HUES6 (cell line): ENCODE data around the gene RAPGEF3.

Source experiments
- H3K27ac ChIP-seq: 2 replicates; pipeline ENCODE4 v1.7.0; 2013; ENCODE audit warnings: low read depth, mild to moderate bottlenecking, low read length, inconsistent platforms
- H3K27me3 ChIP-seq: 2 replicates; pipeline ENCODE4 v1.6.1; 2013; ENCODE audit warnings: low read length; ENCODE audit not compliant: control insufficient read depth, insufficient read depth
- H3K36me3 ChIP-seq: 2 replicates; pipeline ENCODE4 v1.6.1; 2013; ENCODE audit warnings: low read length; ENCODE audit not compliant: control insufficient read depth, insufficient read depth
- H3K4me1 ChIP-seq: 2 replicates; pipeline ENCODE4 v1.6.1; 2013; ENCODE audit warnings: low read length; ENCODE audit not compliant: control insufficient read depth, insufficient read depth
- H3K4me3 ChIP-seq: 2 replicates; pipeline ENCODE4 v1.5.1; 2013; ENCODE audit warnings: low read depth, low read length
- H3K9ac ChIP-seq: one replicate; pipeline ENCODE4 v1.6.1; 2013; ENCODE audit warnings: mild to moderate bottlenecking, low read length
- H3K9me3 ChIP-seq: 2 replicates; pipeline ENCODE4 v1.6.1; 2013; ENCODE audit warnings: low read depth, low read length; ENCODE audit not compliant: control insufficient read depth, insufficient read depth

The RAPGEF3 gene

DNA sequence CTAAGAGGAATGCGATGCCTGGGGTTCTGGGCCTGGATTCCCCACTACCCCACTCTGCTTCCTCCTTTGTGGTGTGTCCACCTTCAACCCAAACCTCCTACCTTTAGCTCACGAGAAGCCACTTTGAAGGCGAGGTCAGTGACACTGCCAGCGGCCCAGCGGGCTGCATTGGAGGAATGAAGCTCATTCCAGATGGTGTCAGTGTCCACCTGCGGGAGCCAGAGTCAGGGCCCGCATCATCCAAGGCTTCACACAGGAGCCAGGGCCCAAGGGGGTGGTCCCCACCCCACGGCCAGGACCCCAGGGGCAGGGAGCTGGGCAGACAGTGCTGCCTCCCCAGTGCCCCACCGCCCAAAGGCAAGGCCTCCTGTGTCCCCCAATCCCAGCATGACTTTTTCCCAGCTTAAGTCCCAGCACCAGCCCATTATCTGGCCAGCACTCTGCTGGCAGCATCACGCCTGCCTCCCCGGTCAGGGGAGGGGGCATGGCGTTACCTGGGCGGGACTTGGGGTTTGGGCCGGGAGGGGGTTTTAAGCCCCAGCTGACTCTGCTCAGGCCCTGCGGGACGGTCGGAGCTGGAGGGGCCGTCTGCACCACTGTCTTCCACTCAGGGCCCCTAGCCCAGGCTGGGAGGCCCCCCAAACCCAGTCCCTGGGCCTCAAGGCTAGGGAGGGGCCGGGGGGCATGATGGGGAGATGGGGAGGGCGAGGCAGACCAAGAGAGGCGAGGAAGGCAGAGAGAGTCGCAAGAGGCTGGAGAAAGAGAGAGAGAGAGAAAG, 31.2 kb upstream of the RAPGEF3 start:
- H3K9me3 ChIP-seq = no peaks in the 10 kb centered on the region
- H3K36me3 ChIP-seq = peaks cover 97% of the 10 kb centered on the region
- no peak overlapping the region for H3K4me3 ChIP-seq
- H3K27me3 ChIP-seq = no peaks in the 10 kb centered on the region
- H3K9ac ChIP-seq = no peak overlapping the region
- no peak overlapping the region for H3K27ac ChIP-seq
- H3K4me1 ChIP-seq = no peaks in the 10 kb centered on the region

DNA sequence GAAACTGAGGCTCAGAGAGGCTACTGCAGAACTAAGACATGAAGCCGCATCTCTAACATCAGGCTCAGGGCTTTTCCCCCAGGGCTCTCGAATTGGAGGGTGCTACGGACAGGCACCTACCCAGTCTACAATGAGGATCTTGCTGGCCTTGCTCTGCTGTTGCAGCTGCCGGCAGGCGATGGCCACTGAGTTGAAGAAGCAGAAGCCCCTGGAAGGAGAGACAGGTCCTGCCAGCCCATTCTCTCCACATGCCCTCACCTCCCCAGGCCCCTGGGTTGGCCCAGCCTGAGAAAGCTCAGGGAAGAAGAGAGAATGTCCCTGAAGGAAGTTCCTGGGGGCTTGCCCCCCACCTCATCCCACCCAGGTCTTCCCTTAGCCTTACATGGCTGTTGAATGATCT, 30.5 kb upstream of the RAPGEF3 start:
- Histone ChIP-seq H3K9me3 (no peaks in the 10 kb centered on the region), H3K4me3 (no peak overlapping the region), H3K36me3 (peaks cover 97% of the 10 kb centered on the region), H3K9ac (no peak overlapping the region), H3K4me1 (no peaks in the 10 kb centered on the region), H3K27me3 (no peaks in the 10 kb centered on the region), H3K27ac (no peak overlapping the region)

DNA sequence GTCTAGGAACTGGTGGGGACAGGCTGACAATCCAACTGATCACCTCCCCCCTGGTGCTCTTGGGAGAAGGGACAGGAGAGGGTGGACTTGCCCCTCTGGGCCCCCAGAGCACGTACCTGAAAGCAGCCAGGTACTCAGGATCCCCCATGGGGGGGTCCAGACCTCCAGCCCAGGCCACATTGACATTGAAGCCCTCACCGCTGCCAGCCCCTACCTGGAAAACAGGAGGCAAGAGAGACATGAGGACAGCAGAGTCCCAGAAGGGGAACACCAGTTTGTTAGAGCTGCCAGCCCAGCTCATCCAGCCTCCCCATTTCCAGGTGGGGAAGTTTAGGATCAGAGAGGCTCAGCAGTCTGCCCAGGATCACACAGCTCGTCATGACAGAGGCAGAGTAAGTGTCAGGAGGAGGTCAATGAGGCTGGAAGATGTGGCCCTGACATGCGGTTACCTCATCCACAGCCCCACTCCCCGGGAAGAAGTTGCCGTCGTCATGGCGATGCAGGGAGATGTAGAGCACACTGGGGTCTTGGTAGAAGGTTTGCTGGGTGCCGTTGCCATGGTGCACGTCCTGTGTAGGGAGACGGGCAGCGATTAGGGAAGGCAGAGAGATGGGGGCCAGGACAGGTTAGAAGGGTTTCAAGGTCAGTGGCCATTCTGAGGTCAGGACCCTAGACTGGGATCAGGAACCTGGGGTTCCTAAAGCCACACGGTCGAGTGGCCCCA, 29.1 kb upstream of the RAPGEF3 start:
- H3K4me1 ChIP-seq = no peaks in the 10 kb centered on the region
- no peaks in the 10 kb centered on the region for H3K27me3 ChIP-seq
- no peak overlapping the region for H3K9ac ChIP-seq
- no peak overlapping the region for H3K27ac ChIP-seq
- H3K4me3 ChIP-seq = no peak overlapping the region
- H3K36me3 ChIP-seq = peaks cover 98% of the 10 kb centered on the region
- no peaks in the 10 kb centered on the region for H3K9me3 ChIP-seq

DNA sequence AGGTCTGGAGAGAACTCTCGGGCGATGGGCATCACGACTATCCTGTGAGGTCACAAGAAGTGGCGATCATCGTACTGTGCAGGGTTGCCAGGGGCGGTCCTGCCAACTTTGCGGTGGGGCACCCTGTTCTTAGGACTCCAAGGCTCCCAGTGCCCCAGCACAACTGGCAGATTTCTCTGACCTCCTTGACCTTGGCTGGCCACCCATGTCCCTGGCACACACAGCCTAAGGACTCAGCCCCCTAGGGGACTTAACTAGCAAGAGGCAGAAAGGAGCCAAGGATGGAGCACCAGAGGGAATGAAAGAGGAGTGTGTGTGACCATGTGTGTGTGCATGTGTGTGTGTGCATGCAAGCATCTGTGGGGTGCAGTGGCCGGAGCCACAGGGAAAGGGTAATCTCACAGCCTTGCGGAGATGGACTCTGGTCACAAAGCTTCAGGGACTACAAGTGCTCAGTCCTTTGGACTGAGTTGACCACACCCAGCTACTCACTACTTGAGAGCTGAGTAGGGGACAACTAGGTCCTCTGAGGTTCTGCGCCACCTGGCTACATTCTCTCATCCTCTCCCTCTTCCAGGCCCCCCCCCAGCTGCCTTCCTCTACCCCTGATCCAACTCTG, 28.1 kb upstream of the RAPGEF3 start:
- Histone ChIP-seq H3K9ac (no peak overlapping the region), H3K9me3 (no peaks in the 10 kb centered on the region), H3K27me3 (no peaks in the 10 kb centered on the region), H3K4me1 (no peaks in the 10 kb centered on the region), H3K36me3 (peaks cover 98% of the 10 kb centered on the region), H3K27ac (no peak overlapping the region), H3K4me3 (no peak overlapping the region)

DNA sequence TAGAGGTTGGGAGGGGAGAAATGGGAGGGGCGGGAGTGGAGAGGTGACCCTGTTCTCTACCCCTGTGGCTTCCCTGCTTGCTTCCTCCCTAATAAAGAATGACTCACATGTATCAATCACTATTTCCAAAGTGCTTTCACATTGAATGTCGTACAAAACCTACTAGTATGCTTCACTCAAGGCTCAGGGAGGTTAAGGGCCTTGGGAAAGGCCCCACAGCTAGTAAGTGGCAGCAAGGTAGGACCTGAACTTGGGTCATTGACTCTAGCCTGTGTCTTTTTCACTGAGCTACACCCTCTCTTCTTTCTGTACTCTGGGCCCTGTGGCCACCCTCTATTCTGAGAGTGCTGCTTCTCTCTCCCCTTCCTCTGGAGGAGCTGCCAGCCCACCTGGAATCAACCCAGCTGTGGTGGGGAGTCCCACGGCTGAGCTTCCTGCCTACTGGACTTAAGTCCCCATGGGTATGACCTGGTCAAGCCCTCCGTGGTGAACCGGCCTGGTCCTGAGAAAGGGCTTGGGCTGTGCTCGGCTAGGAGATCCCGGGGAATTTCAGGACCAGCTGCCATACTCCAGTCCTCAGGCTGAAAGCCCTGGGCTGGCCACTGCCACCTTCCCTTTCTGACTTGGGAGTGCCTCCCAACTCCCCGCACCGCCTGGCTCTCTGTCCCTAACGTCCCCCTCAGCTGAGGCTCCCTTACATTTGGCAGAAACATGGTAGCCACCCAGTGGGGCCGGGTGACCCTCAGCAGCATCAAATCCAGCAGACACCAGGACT, 27.4 kb upstream of the RAPGEF3 start:
- Histone ChIP-seq H3K4me3 (no peak overlapping the region), H3K36me3 (peaks cover 98% of the 10 kb centered on the region), H3K27me3 (no peaks in the 10 kb centered on the region), H3K9me3 (no peaks in the 10 kb centered on the region), H3K27ac (no peak overlapping the region), H3K4me1 (no peaks in the 10 kb centered on the region), H3K9ac (no peak overlapping the region)

DNA sequence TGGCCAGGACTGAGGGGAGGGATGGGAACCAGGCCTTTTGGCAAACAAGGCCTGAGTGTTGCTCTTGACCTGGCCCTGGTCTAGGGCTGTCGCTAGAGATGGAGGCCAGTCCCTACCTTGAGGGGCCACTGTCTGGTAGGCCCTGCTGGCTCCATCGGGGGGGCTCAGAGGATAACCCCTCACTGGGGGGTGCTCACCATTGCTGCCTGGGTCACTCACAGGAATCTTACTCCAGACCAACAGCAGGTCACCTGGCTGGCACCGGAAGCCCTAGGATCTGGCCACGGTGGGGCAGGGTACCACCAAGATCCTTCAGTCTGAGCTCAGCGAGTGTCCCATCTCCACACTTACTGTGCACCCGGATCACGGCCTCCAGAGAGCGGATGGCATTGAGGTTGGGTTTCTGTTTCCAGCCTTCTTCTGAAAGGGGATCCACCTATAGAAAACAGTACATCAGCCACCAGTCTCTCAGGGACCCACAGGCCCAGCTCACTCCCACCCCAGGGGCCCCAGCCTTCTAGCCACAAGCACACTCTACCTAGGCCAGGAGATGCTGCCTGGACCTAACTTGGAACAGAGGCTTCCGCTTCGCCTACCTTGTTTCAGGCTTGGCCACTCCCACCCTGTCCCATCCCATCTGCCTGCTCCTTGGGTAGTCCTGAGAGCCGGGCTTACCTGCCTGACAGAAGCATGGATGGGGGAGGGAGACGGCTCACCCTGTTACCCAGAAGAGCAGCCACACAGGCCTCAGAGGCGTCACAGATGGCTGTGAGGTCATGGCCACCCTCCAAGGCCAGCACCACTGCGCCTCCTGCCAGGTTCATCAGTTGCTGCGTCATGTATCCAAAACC, 26.6 kb upstream of the RAPGEF3 start:
- Histone ChIP-seq H3K36me3 (peaks cover 89% of the 10 kb centered on the region), H3K4me1 (no peaks in the 10 kb centered on the region), H3K27me3 (no peaks in the 10 kb centered on the region), H3K9me3 (no peaks in the 10 kb centered on the region), H3K4me3 (no peak overlapping the region), H3K9ac (no peak overlapping the region), H3K27ac (no peak overlapping the region)

DNA sequence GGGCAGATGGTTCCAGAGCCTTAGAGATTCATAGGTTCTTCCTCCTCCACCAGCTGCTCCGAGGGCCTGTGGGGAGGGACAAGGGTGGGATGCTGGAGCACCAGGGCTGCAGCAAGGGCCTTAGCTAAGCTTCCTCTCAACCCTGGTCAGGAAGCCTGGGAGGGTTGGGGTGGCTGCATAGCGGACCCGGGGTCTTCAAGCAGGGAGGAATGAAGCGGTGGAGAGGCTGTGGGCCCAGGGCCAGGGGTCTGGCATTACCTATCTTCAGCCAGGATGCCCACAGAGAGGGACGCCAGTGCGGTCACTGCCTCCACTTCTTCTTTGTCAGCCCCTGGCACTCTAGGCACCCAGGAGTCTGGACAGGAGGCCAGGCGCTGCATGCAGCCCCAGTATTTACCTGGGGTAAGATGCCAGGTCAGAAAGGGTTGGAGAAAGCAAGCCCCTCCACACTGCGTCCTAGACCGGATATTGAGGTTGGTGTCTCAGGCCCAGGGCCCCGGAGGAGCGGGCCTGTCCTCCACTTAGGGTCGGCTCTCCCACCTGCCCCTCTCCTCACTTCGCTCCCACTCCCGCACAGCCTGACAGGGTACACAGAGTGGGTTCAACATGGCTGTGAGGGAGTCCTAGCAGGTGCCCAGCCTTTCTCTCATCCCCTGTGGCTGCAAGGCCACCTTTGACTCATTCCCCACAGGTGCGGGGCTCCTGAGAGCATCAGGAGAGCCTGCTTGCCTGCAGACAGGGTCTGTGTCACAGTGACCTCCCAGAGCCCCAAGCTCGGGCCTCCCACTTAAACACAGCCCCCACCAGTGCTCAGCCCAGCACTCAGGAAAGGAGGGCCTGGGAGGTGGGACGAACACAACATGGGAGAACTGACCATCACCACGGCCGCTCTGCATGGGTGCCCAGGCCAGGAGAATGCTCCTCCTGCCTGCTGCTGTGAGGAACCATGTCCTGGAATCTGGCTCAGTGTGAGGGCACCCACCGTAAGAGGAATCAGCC, 25.4 kb upstream of the RAPGEF3 start:
- H3K4me1 ChIP-seq = peaks cover 1% of the 10 kb centered on the region
- H3K36me3 ChIP-seq = peaks cover 78% of the 10 kb centered on the region
- no peak overlapping the region for H3K4me3 ChIP-seq
- H3K27ac ChIP-seq = no peak overlapping the region
- H3K9ac ChIP-seq = no peak overlapping the region
- no peaks in the 10 kb centered on the region for H3K9me3 ChIP-seq
- no peaks in the 10 kb centered on the region for H3K27me3 ChIP-seq

DNA sequence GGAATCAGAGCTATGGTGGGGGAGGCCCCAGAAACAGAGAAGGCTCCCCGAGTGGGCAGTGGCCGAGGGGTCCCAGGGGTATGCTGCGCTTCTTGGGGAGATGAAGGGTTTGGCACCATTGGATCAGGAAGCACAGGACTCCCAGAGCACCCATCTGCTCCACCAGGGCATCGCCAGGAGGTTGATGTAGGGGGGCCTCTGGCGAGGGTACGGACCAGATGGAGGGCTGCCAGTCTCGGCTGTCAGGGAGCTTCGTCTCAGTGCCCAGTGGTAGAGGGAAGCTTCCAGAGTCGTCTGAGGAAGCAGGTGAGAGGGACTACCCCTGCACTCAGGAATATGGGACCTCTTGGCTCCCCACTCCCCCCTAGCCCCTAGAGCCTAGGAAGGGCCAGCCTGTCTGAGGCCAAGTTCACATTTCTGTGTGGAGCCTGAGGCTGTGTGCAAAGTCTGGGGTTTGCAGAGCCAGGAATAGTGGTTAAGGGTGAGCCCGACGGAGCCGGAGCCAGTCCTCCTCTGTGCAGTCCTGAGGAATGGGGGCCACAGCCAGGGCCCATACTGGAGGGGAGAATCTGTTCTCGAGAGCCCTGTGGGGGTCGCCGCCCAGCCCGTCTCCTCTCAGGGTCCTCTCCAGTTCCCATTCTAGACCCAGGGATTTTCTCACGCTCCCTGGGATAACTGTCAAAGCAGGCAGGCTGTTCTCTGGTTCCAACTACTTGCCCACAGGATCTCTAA, 24.5 kb upstream of the RAPGEF3 start:
- H3K4me1 ChIP-seq = peaks cover 10% of the 10 kb centered on the region
- H3K27me3 ChIP-seq = no peaks in the 10 kb centered on the region
- H3K36me3 ChIP-seq = peaks cover 69% of the 10 kb centered on the region
- no peaks in the 10 kb centered on the region for H3K9me3 ChIP-seq
- H3K27ac ChIP-seq = no peak overlapping the region
- H3K9ac ChIP-seq = no peak overlapping the region
- H3K4me3 ChIP-seq = no peak overlapping the region

DNA sequence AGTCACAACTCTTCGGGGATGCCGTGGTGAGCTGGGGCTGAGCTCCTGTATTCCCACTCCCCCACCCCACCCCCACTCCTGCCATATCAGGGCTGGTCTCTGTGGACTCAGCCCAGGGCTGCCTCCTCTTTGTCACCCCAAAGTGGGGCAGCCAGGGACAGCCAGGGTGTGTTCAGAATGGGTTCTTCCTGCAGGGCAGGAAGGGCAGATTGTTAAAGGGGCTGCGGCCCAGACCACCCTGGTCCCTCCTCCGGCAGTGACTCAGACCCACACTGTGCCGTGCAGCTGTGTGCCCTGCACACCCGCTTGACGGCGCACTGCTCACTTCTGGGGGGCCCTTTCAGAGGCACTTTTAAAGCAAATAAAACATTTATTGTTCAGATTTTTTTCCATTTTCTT, 23.7 kb upstream of the RAPGEF3 start:
- no peak overlapping the region for H3K9ac ChIP-seq
- H3K27me3 ChIP-seq = no peaks in the 10 kb centered on the region
- no peak overlapping the region for H3K27ac ChIP-seq
- no peak overlapping the region for H3K4me3 ChIP-seq
- H3K9me3 ChIP-seq = no peaks in the 10 kb centered on the region
- H3K36me3 ChIP-seq = peaks cover 61% of the 10 kb centered on the region
- H3K4me1 ChIP-seq = peaks cover 18% of the 10 kb centered on the region
